Activated CD8-positive, alpha-beta T cell treated with anti-CD3 and anti-CD28 coated beads, Interleukin-2, amount 10 ng/mL, durations not matched to agents 7 days and 5 days (primary cell): Measurements from ENCODE around the gene HBS1L. TPM values are rescaled to one million over a fixed set of nuclear protein-coding genes. Genes with fewer than 3 reads are reported as not detected.
"Not testable (repeated sequence)": the region's sequence is repeated elsewhere in the genome, so short reads cannot be mapped to it uniquely, and the experiment has no call there.

Experiments used
- ATAC-seq: fragments of 150-1000 bp; cut with Tn5 transposase; one replicate; pipeline ENCODE4 v1.10.0; 2021; ENCODE audit warnings: moderate library complexity
- CTCF ChIA-PET: fragments of 350-600 bp; sonication (Branson Sonifier 250); formaldehyde crosslinking; loops from one replicate; lab custom pipeline; 2021; ENCODE audit warnings: antibody characterized with exemption; lab: Charles Lee
- POLR2A ChIA-PET: fragments of 350-600 bp; sonication (Branson Sonifier 250); formaldehyde crosslinking; loops from one replicate; lab custom pipeline; 2021; ENCODE audit warnings: antibody characterized with exemption; lab: Charles Lee
- DNase-seq: peaks from one replicate; pipeline ENCODE4 v3.0.0-alpha.2; 2020
- H3K27ac Mint-ChIP-seq: one replicate; pipeline ENCODE4 v1.8.0; 2021; ENCODE audit warnings: mild to moderate bottlenecking, mixed read lengths
- H3K27me3 Mint-ChIP-seq: one replicate; pipeline ENCODE4 v1.8.0; 2021; ENCODE audit warnings: low read depth, mixed read lengths
- H3K36me3 Mint-ChIP-seq: one replicate; pipeline ENCODE4 v1.8.0; 2021; ENCODE audit warnings: low read depth, mixed read lengths
- H3K4me1 Mint-ChIP-seq: one replicate; pipeline ENCODE4 v1.8.0; 2021; ENCODE audit warnings: low read depth, mixed read lengths
- H3K4me3 Mint-ChIP-seq: one replicate; pipeline ENCODE4 v1.8.0; 2021; ENCODE audit warnings: mild to moderate bottlenecking, mixed read lengths
- H3K9me3 Mint-ChIP-seq: one replicate; pipeline ENCODE4 v1.8.0; 2022; ENCODE audit warnings: mixed read lengths; ENCODE audit not compliant: insufficient read depth
- total RNA-seq, 2 experiments: library from RNA; stranded (reverse); gene quantifications; one replicate each; pipeline ENCODE4 v1.2.3, GENCODE V29; 2021

HBS1L gene
- total RNA-seq, 2 experiments from 2014 or later = 72.8 to 77.5 TPM

DNA sequence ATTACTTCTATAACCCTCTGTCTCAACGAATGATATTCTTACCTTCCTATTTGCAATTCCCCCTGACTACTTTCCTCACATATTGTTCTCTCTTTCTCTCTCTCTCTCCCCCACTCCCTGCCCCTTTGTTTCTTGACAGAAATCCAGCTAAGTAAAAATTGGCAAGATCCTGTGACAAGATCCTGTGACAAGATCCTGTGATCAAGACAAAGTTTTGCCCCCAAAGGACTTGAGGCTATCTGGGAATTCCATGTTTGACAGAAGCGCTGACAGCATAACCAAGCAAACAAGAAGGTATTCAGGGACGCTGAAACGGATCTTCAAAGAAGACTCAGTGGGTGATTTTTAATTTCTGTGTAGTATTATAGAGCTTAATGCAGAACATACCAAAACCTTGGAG lies 5.5 kb upstream of the HBS1L start:
- ChIA-PET POLR2A (no interaction called here), CTCF (no interaction called here)
- no peak for DNase-seq
- Mint-ChIP-seq H3K4me3 (no peak overlapping the region), H3K27me3 (peaks cover 3% of the 10 kb centered on the region), H3K36me3 (no peaks in the 10 kb centered on the region), H3K27ac (no peak overlapping the region), H3K9me3 (no peaks in the 10 kb centered on the region), H3K4me1 (peaks cover 2% of the 10 kb centered on the region)
- no peak for ATAC-seq

DNA sequence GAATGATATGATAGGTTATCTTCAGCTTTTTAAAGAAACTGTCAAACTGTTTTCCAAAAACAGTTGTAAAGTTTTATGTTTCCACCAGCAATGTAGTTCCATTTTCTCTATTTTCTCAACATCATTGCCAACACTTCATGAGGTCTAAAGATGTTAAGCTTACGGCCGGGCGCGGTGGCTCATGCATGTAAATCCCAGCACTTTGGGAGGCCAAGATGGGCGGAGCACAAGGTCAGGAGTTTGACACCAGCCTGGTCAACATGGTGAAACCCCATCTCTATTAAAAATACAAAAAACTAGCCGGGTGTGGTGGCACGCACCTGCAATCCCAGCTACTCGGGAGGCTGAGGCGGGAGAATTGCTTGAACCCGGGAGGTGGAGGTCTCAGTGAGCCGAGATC lies 3.7 kb upstream of the HBS1L start:
- not testable (repeated sequence) for DNase-seq, H3K9me3 Mint-ChIP-seq, H3K27ac Mint-ChIP-seq, H3K27me3 Mint-ChIP-seq, H3K4me3 Mint-ChIP-seq, H3K36me3 Mint-ChIP-seq, ATAC-seq
- ChIA-PET CTCF (interaction anchor here (0.7 to 1.4 kb wide), 2 partner anchors 15 to 28 kb away, joined by 3 to 5 read pairs; no protein-coding TSS in a partner anchor), POLR2A (interaction anchor here (0.9 kb wide), 1 partner anchor 29 kb away, joined by 4 read pairs; no protein-coding TSS in a partner anchor)
- peaks cover 13% of the 10 kb centered on the region for H3K4me1 Mint-ChIP-seq

DNA sequence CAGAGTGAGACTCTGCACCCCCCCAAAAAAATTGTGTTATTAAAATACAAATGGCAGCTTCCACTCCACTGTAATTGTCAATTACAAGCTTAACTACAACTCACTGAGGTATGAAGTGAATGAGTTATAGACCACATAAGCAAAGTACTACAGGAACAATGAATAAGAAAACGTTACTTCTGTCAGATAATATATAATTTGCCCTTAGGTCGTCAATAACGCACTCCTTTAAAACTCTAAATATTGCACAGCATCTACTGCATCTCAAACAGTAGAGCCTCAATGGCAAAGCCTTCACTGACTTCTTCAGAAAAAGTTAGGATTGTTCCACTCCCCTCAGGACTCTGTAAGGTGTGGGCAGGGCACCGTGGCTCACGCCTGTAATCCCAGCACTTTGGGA lies 2.0 kb upstream of the HBS1L start:
- Mint-ChIP-seq H3K4me1 (peaks cover 27% of the 10 kb centered on the region), H3K27me3 (peaks cover 3% of the 10 kb centered on the region), H3K36me3 (peaks cover 7% of the 10 kb centered on the region), H3K9me3 (no peaks in the 10 kb centered on the region), H3K27ac (no peak overlapping the region), H3K4me3 (no peak overlapping the region)
- no peak for ATAC-seq
- POLR2A ChIA-PET = interaction anchor here (2.5 to 5.3 kb wide), 2 partner anchors 31 to 1233 kb away, joined by 8 to 90 read pairs; partner anchors contain the start of gene BCLAF1
- DNase-seq = no peak
- CTCF ChIA-PET = interaction anchor here (1.2 to 3.4 kb wide), 5 partner anchors 10 to 87 kb away, joined by 3 to 59 read pairs (median 12); no protein-coding TSS in a partner anchor

GRCh38 chr6:135054226-135054568 lies 425 bp downstream of the HBS1L start:
- H3K4me1 Mint-ChIP-seq = peaks cover 31% of the 10 kb centered on the region
- peaks cover 16% of the 10 kb centered on the region for H3K36me3 Mint-ChIP-seq
- DNase-seq = no peak

DNA sequence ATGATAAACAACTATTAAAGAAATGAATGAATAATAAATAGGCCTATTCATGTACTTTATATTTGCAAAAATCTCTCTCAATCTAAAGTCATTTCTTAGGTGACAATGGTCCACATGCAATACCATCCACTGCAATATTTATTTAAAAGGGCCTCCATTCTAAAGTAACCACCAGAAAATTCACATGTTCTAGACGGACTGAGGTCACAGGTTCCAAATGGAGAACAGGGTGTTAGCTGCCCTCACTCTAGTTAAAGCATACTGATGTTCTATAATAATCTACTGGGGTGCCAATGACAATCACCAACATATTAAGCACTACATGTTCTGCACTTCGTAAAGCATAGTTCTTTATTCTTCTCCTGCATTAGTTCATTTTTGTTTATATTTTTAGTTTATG lies 1.2 kb downstream of the HBS1L start:
- CTCF ChIA-PET = interaction anchor here (0.9 to 3.7 kb wide), 7 partner anchors 10 to 130 kb away, joined by 3 to 24 read pairs (median 6); no protein-coding TSS in a partner anchor
- ATAC-seq = no peak
- Mint-ChIP-seq H3K27me3 (no peaks in the 10 kb centered on the region), H3K9me3 (no peaks in the 10 kb centered on the region), H3K27ac (peak overlapping the region; percentile 98), H3K36me3 (peaks cover 24% of the 10 kb centered on the region), H3K4me3 (peak overlapping the region; percentile 97), H3K4me1 (peaks cover 36% of the 10 kb centered on the region)
- DNase-seq = no peak
- POLR2A ChIA-PET = interaction anchor here (1.1 to 5.3 kb wide), 7 partner anchors 33 to 130 kb away, joined by 3 to 90 read pairs (median 22); partner anchors contain the start of gene MYB

More at GRCh38 chr6:135054226-135054568, 425 bp downstream of the HBS1L start:
- CTCF ChIA-PET = interaction anchor here (1.1 to 3.7 kb wide), 12 partner anchors 8 to 130 kb away, joined by 3 to 59 read pairs (median 6); no protein-coding TSS in a partner anchor
- H3K27me3 Mint-ChIP-seq = no peaks in the 10 kb centered on the region
- POLR2A ChIA-PET = interaction anchor here (0.8 to 5.3 kb wide), 25 partner anchors 9 to 1236 kb away, joined by 3 to 90 read pairs (median 6); partner anchors contain the start of genes BCLAF1 and MYB
- H3K9me3 Mint-ChIP-seq = no peaks in the 10 kb centered on the region
- H3K4me3 Mint-ChIP-seq = peak overlapping the region; percentile 97
- H3K27ac Mint-ChIP-seq = peak overlapping the region; percentile 98
- peak; percentile 16 for ATAC-seq

- H3K27me3 Mint-ChIP-seq = no peaks in the 10 kb centered on the region
- ATAC-seq = no peak
- no peak for DNase-seq
- H3K4me3 Mint-ChIP-seq = peak overlapping the region; percentile 97
- H3K9me3 Mint-ChIP-seq = no peaks in the 10 kb centered on the region
- ChIA-PET CTCF (interaction anchor here (0.9 to 3.7 kb wide), 5 partner anchors 34 to 131 kb away, joined by 3 to 24 read pairs (median 6); no protein-coding TSS in a partner anchor), POLR2A (interaction anchor here (0.6 to 5.3 kb wide), 5 partner anchors 9 to 127 kb away, joined by 3 to 90 read pairs (median 29); partner anchors contain the start of gene MYB)
- H3K27ac Mint-ChIP-seq = peak overlapping the region; percentile 17
- peaks cover 41% of the 10 kb centered on the region for H3K4me1 Mint-ChIP-seq
- H3K36me3 Mint-ChIP-seq = peaks cover 28% of the 10 kb centered on the region
Observed at GRCh38 chr6:135052939-135053338, 1.7 kb downstream of the HBS1L start.

DNA sequence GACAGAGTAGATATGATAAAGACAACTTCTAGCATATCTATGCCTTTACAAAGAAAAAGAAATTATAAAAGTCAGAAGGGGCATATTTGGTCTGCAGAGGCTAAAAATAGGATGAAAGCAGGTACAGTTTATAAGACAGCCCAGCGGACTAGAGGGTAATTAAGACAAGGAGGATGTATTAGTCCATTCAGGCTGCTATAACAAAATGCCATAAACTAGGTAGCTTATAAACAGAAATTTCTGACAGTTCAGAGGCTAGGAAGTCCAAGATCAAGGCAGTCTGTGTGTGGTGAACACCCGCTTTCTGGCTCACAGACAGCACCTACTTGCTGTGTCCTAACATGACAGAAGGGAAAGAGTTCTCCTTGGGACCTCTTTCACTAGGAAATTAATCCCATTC lies 5.7 kb downstream of the HBS1L start:
- ATAC-seq = no peak
- Mint-ChIP-seq H3K27me3 (no peaks in the 10 kb centered on the region), H3K27ac (peak overlapping the region; percentile 32), H3K9me3 (no peaks in the 10 kb centered on the region), H3K4me3 (no peak overlapping the region), H3K4me1 (peaks cover 65% of the 10 kb centered on the region), H3K36me3 (peaks cover 38% of the 10 kb centered on the region)
- CTCF ChIA-PET = no interaction called here
- POLR2A ChIA-PET = interaction anchor here (0.6 kb wide), 1 partner anchor 22 kb away, joined by 6 read pairs; no protein-coding TSS in a partner anchor
- no peak for DNase-seq

DNA sequence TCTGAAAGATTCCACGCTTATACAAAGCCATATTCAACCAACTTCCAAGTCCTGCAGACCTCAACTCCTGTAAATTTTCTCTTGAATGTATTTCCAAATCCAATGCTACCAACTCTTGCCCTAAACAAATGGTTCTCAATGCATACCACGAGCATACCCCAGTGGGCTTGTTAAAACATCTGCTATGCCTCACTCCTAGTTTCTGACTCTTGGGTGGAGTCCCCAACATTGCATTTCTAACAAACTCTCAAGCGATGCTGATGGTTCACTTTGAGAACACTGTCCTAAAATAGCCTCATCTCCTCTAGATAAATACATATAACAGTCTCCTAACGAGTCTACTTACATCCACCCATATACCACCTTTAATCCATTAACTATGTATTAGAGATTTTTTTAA lies 7.3 kb downstream of the HBS1L start:
- no peak for DNase-seq
- POLR2A ChIA-PET = interaction anchor here (0.8 to 1.7 kb wide), 2 partner anchors 39 to 141 kb away, joined by 3 to 5 read pairs; no protein-coding TSS in a partner anchor
- peak; percentile 33 for ATAC-seq
- Mint-ChIP-seq H3K27me3 (no peaks in the 10 kb centered on the region), H3K27ac (no peak overlapping the region), H3K36me3 (peaks cover 41% of the 10 kb centered on the region), H3K4me1 (peaks cover 59% of the 10 kb centered on the region), H3K4me3 (no peak overlapping the region), H3K9me3 (no peaks in the 10 kb centered on the region)
- CTCF ChIA-PET = interaction anchor here (1.3 to 3.0 kb wide), 5 partner anchors 8 to 162 kb away, joined by 3 to 12 read pairs (median 8); partner anchors contain the start of gene HBS1L

- ChIA-PET POLR2A (interaction anchor here (1.7 kb wide), 1 partner anchor 142 kb away, joined by 5 read pairs; no protein-coding TSS in a partner anchor), CTCF (interaction anchor here (1.3 to 3.0 kb wide), 7 partner anchors 8 to 163 kb away, joined by 3 to 12 read pairs (median 7); partner anchors contain the start of gene HBS1L)
- no peak for DNase-seq
- H3K4me1 Mint-ChIP-seq = peaks cover 56% of the 10 kb centered on the region
- peak; percentile 82 for ATAC-seq
- H3K36me3 Mint-ChIP-seq = peaks cover 44% of the 10 kb centered on the region
- H3K27me3 Mint-ChIP-seq = no peaks in the 10 kb centered on the region
- H3K27ac Mint-ChIP-seq = no peak overlapping the region
- no peaks in the 10 kb centered on the region for H3K9me3 Mint-ChIP-seq
- H3K4me3 Mint-ChIP-seq = no peak overlapping the region
Observed at GRCh38 chr6:135046912-135047311, 7.7 kb downstream of the HBS1L start.

GRCh38 chr6:135044639-135045038 lies 10.0 kb downstream of the HBS1L start:
- peaks cover 51% of the 10 kb centered on the region for H3K4me1 Mint-ChIP-seq
- H3K27ac Mint-ChIP-seq = peak overlapping the region; percentile 1
- no peaks in the 10 kb centered on the region for H3K9me3 Mint-ChIP-seq
- DNase-seq (no peak), ATAC-seq (no peak)
- ChIA-PET CTCF (interaction anchor here (1.4 kb wide), 1 partner anchor 10 kb away, joined by 4 read pairs; the partner anchor contains the start of gene HBS1L), POLR2A (interaction anchor here (2.0 kb wide), 1 partner anchor 10 kb away, joined by 7 read pairs; the partner anchor contains the start of gene HBS1L)
- H3K4me3 Mint-ChIP-seq = no peak overlapping the region
- H3K36me3 Mint-ChIP-seq = peaks cover 45% of the 10 kb centered on the region
- no peaks in the 10 kb centered on the region for H3K27me3 Mint-ChIP-seq

- ChIA-PET POLR2A (interaction anchor here (0.6 to 2.0 kb wide), 4 partner anchors 9 to 137 kb away, joined by 3 to 7 read pairs (median 4); partner anchors contain the start of genes HBS1L and MYB), CTCF (interaction anchor here (1.4 to 1.9 kb wide), 3 partner anchors 10 to 100 kb away, joined by 4 read pairs; partner anchors contain the start of gene HBS1L)
- DNase-seq (no peak), ATAC-seq (no peak)
- H3K4me1 Mint-ChIP-seq = peaks cover 50% of the 10 kb centered on the region
- no peaks in the 10 kb centered on the region for H3K27me3 Mint-ChIP-seq
- H3K27ac Mint-ChIP-seq = no peak overlapping the region
- no peaks in the 10 kb centered on the region for H3K9me3 Mint-ChIP-seq
- peaks cover 46% of the 10 kb centered on the region for H3K36me3 Mint-ChIP-seq
- H3K4me3 Mint-ChIP-seq = no peak overlapping the region
Observed at GRCh38 chr6:135043846-135044245, 10.8 kb downstream of the HBS1L start.
